MM.1S (cell line): ENCODE results near the gene TTLL10.
"Not testable (repeated sequence)": the region's sequence is repeated elsewhere in the genome, so short reads cannot be mapped to it uniquely, and the experiment has no call there.

ENCODE experiments used
- DNase-seq: peaks from one replicate; pipeline ENCODE4 v3.0.0-alpha.2; 2015
- H2AFZ ChIP-seq: fragments of 300-600 bp; sonication (generic); 2 replicates; pipeline ENCODE4 v1.6.0; 2016; ENCODE audit warnings: antibody characterized with exemption, low read length
- H3F3A ChIP-seq: fragments of 300-600 bp; sonication (generic); 2 replicates; pipeline ENCODE4 v1.6.1; 2016; ENCODE audit warnings: mild to moderate bottlenecking, antibody characterized with exemption, low read length, moderate library complexity, mixed read lengths; ENCODE audit not compliant: insufficient read depth
- H3K27ac ChIP-seq: fragments of 300-600 bp; sonication (generic); 2 replicates; pipeline ENCODE4 v1.5.1; 2016; ENCODE audit warnings: mild to moderate bottlenecking, low read length
- H3K27me3 ChIP-seq: fragments of 300-600 bp; sonication (generic); replicated peaks from 2 replicates; pipeline ENCODE4 v1.6.0; 2016; ENCODE audit warnings: low read length; ENCODE audit not compliant: insufficient read depth
- H3K36me3 ChIP-seq: fragments of 300-600 bp; sonication (generic); replicated peaks from 2 replicates; pipeline ENCODE4 v1.6.1; 2016; ENCODE audit warnings: mild to moderate bottlenecking, low read length, mixed read lengths; ENCODE audit not compliant: insufficient read depth
- H3K4me1 ChIP-seq: fragments of 300-600 bp; sonication (generic); 2 replicates; pipeline ENCODE4 v1.6.1; 2016; ENCODE audit warnings: low read length, mixed read lengths
- H3K4me2 ChIP-seq: fragments of 300-600 bp; sonication (generic); 2 replicates; pipeline ENCODE4 v1.6.0; 2016; ENCODE audit warnings: low read depth, low read length
- H3K4me3 ChIP-seq: fragments of 300-600 bp; sonication (generic); 2 replicates; pipeline ENCODE4 v1.5.1; 2016; ENCODE audit warnings: low read length, mixed read lengths
- H3K79me2 ChIP-seq: fragments of 300-600 bp; sonication (generic); 2 replicates; pipeline ENCODE4 v1.6.1; 2016; ENCODE audit warnings: mixed run types, low read length, mixed read lengths
- H3K9ac ChIP-seq: fragments of 300-600 bp; sonication (generic); 2 replicates; pipeline ENCODE4 v1.6.1; 2016; ENCODE audit warnings: low read length, mixed read lengths
- H3K9me2 ChIP-seq: fragments of 300-600 bp; sonication (generic); replicated peaks from 2 replicates; pipeline ENCODE4 v1.6.1; 2016; ENCODE audit warnings: mild to moderate bottlenecking, low read length, mixed read lengths; ENCODE audit not compliant: insufficient read depth
- H3K9me3 ChIP-seq: fragments of 300-600 bp; sonication (generic); replicated peaks from 2 replicates; pipeline ENCODE4 v1.6.1; 2016; ENCODE audit warnings: mild to moderate bottlenecking, low read length, mixed read lengths; ENCODE audit not compliant: insufficient read depth
- H4K20me1 ChIP-seq: fragments of 300-600 bp; sonication (generic); 2 replicates; pipeline ENCODE4 v1.6.1; 2016; ENCODE audit warnings: mild to moderate bottlenecking, low read length, moderate library complexity, mixed read lengths; ENCODE audit not compliant: insufficient read depth
- EZH2 ChIP-seq: fragments of 300-600 bp; sonication (generic); optimal IDR thresholded peaks from 2 replicates; pipeline ENCODE3; 2017; ENCODE audit warnings: low read depth, mild to moderate bottlenecking, antibody characterized with exemption, low read length, mixed read lengths
- EZH2phosphoT487 ChIP-seq: fragments of 300-600 bp; sonication (generic); IDR thresholded peaks from 2 replicates; pipeline ENCODE4 v1.6.1; 2018; ENCODE audit warnings: antibody characterized with exemption, low read length
- TF ChIP-seq, protein P1 (sequence below): fragments of 300-600 bp; sonication (generic); IDR thresholded peaks from 2 replicates; pipeline ENCODE4 v1.5.1; 2016; ENCODE audit warnings: antibody characterized with exemption, low read length, mixed read lengths

Gene TTLL10

DNA sequence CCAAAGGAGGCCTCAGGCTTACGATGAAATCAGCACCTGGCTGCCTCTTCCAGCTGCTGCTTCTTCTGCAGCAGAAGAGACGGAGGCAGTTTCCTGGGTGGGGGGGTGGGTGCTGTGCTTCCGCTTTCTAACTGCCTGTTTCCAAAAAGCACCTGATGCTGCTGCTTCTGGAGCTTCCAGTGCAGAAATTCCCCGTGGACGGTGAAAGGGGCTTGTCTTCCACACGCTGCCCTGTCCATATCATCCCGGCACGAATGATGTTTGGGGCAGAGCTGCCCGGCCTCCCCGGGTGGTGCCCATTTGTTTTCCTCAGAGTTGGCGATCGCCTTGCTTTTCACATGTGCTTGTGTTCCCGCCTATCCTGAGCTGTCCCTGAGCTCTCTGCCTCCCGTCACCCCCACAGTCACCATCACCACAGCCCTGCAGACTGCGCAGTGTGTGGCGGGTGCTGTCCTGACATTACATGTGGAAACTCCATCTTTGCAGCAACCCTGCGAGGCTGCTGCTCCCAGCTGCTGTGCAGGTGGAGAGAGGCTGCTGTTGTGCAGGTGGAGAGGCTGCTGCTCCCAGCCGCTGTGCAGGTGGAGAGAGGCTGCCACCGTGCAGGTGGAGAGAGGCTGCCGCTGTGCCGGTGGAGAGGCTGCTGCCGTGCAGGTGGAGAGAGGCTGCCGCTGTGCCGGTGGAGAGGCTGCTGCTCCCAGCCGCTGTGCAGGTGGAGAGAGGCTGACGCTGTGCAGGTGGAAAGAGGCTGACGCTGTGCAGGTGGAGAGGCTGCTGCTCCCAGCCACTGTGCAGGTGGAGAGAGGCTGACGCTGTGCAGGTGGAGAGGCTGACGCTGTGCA lies 1.8 kb downstream of the TTLL10 start:
- Histone ChIP-seq H3K27ac (no peak overlapping the region), H3K4me1 (no peaks in the 10 kb centered on the region), H3K27me3 (peaks cover 94% of the 10 kb centered on the region), H4K20me1 (no peaks in the 10 kb centered on the region), H2AFZ (no peak overlapping the region), H3K9me3 (no peaks in the 10 kb centered on the region), H3K4me3 (no peak overlapping the region), H3K36me3 (no peaks in the 10 kb centered on the region), H3K9me2 (no peaks in the 10 kb centered on the region), H3K4me2 (no peak overlapping the region), H3K9ac (no peak overlapping the region), H3K79me2 (no peaks in the 10 kb centered on the region), H3F3A (no peaks in the 10 kb centered on the region)
- DNase-seq, result no peak
- TF ChIP-seq, protein P1, sequence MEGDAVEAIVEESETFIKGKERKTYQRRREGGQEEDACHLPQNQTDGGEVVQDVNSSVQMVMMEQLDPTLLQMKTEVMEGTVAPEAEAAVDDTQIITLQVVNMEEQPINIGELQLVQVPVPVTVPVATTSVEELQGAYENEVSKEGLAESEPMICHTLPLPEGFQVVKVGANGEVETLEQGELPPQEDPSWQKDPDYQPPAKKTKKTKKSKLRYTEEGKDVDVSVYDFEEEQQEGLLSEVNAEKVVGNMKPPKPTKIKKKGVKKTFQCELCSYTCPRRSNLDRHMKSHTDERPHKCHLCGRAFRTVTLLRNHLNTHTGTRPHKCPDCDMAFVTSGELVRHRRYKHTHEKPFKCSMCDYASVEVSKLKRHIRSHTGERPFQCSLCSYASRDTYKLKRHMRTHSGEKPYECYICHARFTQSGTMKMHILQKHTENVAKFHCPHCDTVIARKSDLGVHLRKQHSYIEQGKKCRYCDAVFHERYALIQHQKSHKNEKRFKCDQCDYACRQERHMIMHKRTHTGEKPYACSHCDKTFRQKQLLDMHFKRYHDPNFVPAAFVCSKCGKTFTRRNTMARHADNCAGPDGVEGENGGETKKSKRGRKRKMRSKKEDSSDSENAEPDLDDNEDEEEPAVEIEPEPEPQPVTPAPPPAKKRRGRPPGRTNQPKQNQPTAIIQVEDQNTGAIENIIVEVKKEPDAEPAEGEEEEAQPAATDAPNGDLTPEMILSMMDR, result no peak
- no peak for TF ChIP-seq EZH2
- no peak for TF ChIP-seq EZH2phosphoT487

DNA sequence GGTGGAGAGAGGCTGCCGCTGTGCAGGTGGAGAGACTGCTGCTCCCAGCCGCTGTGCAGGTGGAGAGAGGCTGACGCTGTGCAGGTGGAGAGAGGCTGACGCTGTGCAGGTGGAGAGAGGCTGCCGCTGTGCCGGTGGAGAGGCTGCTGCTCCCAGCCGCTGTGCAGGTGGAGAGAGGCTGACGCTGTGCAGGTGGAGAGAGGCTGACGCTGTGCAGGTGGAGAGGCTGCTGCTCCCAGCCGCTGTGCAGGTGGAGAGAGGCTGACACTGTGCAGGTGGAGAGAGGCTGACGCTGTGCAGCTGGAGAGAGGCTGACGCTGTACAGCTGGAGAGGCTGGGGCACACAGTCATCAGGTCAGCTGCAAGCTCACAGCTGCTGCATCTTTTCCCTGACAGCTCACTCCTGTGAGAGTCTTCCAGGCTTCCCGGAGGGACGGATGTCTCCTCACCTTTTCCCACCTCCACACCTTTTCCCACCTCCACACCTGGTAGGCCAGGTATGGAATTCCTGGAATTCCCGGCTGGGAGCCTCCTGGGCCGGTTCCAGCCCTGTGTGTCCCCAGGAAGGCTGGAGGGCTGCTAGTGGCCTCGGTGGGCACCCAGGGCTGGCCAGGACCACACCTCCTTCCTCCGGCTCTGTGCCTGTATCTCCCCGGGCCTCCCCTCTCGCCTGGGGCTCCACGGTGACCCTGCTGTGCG lies 2.5 kb downstream of the TTLL10 start:
- not testable (repeated sequence) for H3K27ac ChIP-seq, DNase-seq, H3K9ac ChIP-seq, H4K20me1 ChIP-seq, H2AFZ ChIP-seq, H3K79me2 ChIP-seq, H3K4me1 ChIP-seq, H3K4me2 ChIP-seq, H3K9me2 ChIP-seq, H3K4me3 ChIP-seq, H3K9me3 ChIP-seq, H3F3A ChIP-seq, H3K36me3 ChIP-seq
- H3K27me3 ChIP-seq, result peaks cover 91% of the 10 kb centered on the region

DNA sequence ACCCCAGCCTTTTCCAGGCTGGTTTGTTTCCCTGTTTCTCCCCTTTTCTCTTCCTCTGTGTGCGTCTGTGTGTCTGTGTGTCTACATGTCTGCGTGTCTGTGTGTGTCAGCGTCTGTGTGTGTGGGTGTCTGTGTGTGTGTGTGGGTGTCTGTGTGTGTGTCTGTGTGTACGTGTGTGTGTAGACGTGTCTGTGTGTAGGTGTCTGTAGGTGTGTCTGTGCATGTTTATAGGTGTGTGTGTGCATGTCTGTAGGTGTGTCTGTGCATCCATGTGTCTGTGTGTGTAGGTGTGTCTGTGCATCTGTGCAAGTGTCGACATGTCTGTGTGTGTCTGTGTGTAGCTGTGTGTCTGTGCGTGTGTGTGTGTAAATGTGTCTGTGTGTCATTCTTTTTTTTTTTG lies 3.3 kb downstream of the TTLL10 start:
- no peak for TF ChIP-seq EZH2
- TF ChIP-seq EZH2phosphoT487, result no peak
- TF ChIP-seq, protein P1, result no peak
- Histone ChIP-seq H3K9me2 (no peaks in the 10 kb centered on the region), H3K9me3 (no peaks in the 10 kb centered on the region), H4K20me1 (no peaks in the 10 kb centered on the region), H3K4me2 (no peak overlapping the region), H3K27ac (no peak overlapping the region), H3K4me3 (no peak overlapping the region), H3F3A (no peaks in the 10 kb centered on the region), H3K4me1 (no peaks in the 10 kb centered on the region), H3K27me3 (peaks cover 91% of the 10 kb centered on the region), H2AFZ (no peak overlapping the region), H3K36me3 (no peaks in the 10 kb centered on the region), H3K9ac (no peak overlapping the region), H3K79me2 (no peaks in the 10 kb centered on the region)
- DNase-seq, result no peak
